Muscle of back (tissue), 11 donors: ENCODE measurements around the gene UBE2F. TPM values are rescaled to one million over a fixed set of nuclear protein-coding genes. Genes with fewer than 3 reads are reported as not detected.
"Not testable (repeated sequence)": the region's sequence is repeated elsewhere in the genome, so short reads cannot be mapped to it uniquely, and the experiment has no call there.

Experiments
- DNase-seq, 3 donors: peaks; one replicate each; pipeline versions ENCODE4 v3.0.0 to v3.0.0-alpha.2; 2013
- polyA plus RNA-seq, 10 donors: library from polyadenylated mRNA; unstranded; fragments of 120-200 nt; gene quantifications; one replicate each; pipeline ENCODE4 v1.2.1, GENCODE V29; 2013; ENCODE audit not compliant: insufficient read length in 10 of 10

UBE2F gene
- polyA plus RNA-seq, 10 donors, result 39.1 to 45.5 (median 41.2) TPM

GRCh38 chr2:238015705-238016104 lies 48.9 kb downstream of the UBE2F start:
- no peak for DNase-seq

GRCh38 chr2:238016526-238016925 lies 49.7 kb downstream of the UBE2F start:
- no peak for DNase-seq

GRCh38 chr2:238019962-238020361 lies 53.1 kb downstream of the UBE2F start:
- DNase-seq, result no peak

- DNase-seq, result no peak
These were observed 54.0 kb downstream of the UBE2F start for GRCh38 chr2:238020816-238021215.

GRCh38 chr2:238021327-238021726 lies 54.5 kb downstream of the UBE2F start:
- no peak for DNase-seq

- DNase-seq, result no peak
These were observed 55.9 kb downstream of the UBE2F start for GRCh38 chr2:238022594-238023157.

- no peak for DNase-seq
These were observed 56.8 kb downstream of the UBE2F start for GRCh38 chr2:238023608-238024007.

GRCh38 chr2:238024986-238025385 lies 58.2 kb downstream of the UBE2F start:
- peak in 1 of 3 donors; percentile 29 for DNase-seq

- no peak for DNase-seq
These were observed 59.0 kb downstream of the UBE2F start for GRCh38 chr2:238025741-238026360.

GRCh38 chr2:238027058-238027457 lies 60.2 kb downstream of the UBE2F start:
- DNase-seq, result no peak

GRCh38 chr2:238027591-238028415 lies 61.0 kb downstream of the UBE2F start:
- no peak for DNase-seq

- no peak for DNase-seq
These were observed 63.0 kb downstream of the UBE2F start for GRCh38 chr2:238029853-238030252.

GRCh38 chr2:238030422-238031155 lies 63.8 kb downstream of the UBE2F start:
- DNase-seq, result no peak

GRCh38 chr2:238031751-238032150 lies 64.9 kb downstream of the UBE2F start:
- no peak for DNase-seq

GRCh38 chr2:238032755-238033337 lies 66.0 kb downstream of the UBE2F start:
- DNase-seq, result no peak

- not testable (repeated sequence) for DNase-seq
These were observed 67.2 kb downstream of the UBE2F start for GRCh38 chr2:238033991-238034390.

- no peak for DNase-seq
These were observed 71.4 kb downstream of the UBE2F start for GRCh38 chr2:238038203-238038602.

GRCh38 chr2:238039151-238039550 lies 72.3 kb downstream of the UBE2F start:
- DNase-seq, result no peak

GRCh38 chr2:238039985-238040384 lies 73.2 kb downstream of the UBE2F start:
- DNase-seq, result no peak

GRCh38 chr2:238040918-238041317 lies 74.1 kb downstream of the UBE2F start:
- no peak for DNase-seq

GRCh38 chr2:238042090-238042489 lies 75.3 kb downstream of the UBE2F start:
- DNase-seq, result no peak
